ENCODE measurements around the gene YJU2.
"Not testable (repeated sequence)": the region's sequence is repeated elsewhere in the genome, so short reads cannot be mapped to it uniquely, and the experiment has no call there.

The YJU2 gene

DNA sequence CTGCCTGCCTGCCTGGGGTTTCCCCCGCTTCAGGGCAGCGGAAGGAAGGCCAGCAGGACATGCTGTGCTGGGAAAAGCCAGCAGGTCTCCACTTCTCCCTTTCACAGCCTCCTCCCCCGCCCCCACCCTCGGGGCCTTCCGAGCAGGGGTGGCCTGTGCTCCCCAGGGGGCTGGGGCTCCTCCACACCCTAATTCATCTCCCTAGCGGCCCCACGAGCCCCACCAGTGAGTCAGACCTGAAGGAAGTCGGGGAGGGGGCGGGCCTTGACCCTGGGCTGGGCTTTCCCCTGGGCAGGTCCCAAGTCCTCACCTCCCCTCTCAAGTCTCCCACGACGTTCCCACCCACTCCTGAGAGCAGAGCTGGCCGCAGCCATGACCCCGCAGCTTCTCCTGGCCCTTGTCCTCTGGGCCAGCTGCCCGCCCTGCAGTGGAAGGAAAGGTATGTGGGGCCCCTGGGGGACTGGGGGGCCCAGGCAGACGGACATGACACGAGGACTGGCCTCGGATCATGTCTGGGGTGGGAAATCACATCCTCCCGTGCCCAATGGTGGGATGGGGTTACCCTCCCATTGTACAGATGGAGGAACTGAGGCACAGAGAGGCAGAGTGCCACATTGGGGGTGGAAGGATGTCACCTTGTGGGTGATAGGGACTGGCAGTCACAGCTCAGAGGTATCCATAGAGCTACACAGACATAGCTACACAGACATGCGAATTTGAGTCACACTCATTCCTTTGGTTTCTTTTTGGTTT is 17.5 kb upstream of the YJU2 start, which contains the start of gene EBI3:
TSS of gene EBI3 (plus strand) at position 345 of the 753 bp plus-strand sequence. CDS start at position 373, 28 bp downstream.
- peak; percentile 17 to 37 for DNase-seq

DNA sequence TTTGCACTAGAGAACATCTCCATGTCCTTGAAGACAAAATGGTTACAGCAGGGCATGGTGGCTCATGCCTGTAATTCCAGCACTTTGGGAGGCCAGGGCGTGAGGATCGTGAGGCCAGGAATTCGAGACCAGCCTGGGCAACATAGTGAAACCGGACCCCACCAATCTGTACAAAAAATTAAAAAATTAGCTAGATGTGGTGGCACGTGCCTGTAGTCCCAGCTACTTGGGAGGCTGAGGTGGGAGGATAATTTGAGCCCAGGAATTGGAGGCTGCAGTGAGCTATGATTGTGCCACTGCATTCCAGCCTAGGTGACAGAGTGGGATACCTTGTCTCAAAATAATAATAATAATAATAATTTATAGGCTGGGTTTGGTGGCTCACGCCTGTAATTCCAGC is 16.6 kb upstream of the YJU2 start:
- DNase-seq: not testable (repeated sequence)

DNA sequence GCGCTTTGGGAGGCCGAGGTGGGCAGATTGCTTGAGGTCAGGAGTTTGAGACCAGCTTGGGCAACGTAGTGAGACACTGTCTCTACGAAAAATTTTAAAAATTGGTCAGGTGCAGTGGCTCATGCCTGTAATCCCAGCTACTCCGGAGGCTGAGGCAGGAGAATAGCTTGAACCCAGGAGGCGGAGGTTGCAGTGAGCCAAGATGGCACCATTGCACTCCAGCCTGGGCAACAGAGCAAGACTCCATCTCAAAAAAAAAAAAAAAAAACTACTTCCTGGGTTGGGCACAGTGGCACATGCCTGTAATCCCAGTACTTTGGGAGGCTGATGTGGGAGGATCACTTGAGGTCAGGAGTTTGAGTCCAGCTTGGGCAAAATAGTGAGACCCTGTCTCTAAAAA is 15.4 kb upstream of the YJU2 start:
- not testable (repeated sequence) for DNase-seq

DNA sequence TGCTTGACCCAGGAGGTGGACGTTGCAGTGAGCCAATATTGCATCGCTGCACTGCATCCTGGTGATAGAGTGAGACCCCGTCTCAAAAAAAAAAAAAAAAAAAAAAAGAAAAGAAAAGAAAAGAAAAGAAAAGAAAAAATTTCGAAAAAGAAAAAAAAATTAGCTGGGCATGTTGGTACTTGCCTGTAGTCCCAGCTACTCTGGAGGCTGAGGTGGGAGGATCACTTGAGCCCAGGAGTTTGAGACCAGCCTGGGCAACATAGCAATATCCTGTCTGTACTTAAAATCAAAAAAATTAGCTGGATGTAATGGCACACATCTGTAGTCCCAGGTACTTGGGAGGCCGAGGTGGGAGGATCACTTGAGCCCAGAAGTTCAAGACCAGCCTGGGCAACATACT is 14.7 kb upstream of the YJU2 start:
- DNase-seq: not testable (repeated sequence)

DNA sequence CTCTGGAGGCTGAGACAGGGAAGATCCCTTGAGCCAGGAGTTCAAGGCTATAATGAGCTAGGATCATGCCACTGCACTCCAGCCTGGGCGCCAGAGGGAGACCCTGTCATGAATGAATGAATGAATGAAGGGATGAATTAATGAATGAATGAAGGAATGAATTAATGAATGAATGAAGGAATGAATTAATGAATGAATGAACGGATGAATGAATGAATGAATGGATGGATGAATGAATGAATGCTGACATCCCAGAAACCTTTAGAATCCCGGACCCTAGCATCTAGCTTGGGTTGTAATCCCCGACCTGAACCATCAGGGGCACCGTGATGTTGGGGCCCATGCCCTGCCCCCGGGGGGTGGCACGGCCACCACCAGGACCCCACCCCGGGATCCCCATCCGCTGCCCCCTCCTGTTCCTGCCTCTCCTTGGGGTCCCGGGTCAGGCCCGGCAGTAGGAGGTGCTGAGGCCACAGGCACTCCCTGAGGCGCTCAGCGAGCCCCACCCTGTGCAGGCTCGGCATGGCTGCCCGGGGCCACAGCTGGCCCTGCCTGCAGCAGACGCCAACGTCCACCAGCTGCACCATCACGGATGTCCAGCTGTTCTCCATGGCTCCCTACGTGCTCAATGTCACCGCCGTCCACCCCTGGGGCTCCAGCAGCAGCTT is 14.1 kb upstream of the YJU2 start:
- DNase-seq: no peak

DNA sequence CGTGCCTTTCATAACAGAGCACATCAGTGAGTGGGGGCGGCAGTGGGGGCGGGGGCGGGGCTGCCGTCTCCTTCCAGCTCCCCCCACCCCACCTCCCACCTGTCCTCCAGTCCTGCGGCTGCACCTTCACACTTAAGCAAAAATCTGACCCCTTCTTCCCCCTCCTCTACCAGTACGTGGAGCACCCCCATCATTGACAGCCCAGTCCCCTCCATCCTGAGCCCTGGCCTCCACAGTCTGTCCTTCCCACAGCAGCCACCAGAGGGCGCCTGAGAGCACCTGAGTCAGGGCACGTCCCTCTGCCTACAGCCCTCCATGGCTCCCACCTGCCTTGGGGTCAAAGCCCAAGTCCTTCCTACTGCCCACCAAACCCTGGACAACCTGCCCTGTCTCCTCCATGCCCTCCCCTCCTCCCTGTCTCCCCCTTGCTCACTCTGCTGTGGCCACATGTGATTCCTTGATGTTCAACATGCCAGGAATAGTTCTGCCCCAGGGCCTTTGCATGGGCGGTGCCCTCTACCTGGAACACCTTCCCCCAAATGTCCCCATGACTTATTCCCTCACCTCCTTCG is 13.5 kb upstream of the YJU2 start:
- DNase-seq: peak; percentile 10 to 27

DNA sequence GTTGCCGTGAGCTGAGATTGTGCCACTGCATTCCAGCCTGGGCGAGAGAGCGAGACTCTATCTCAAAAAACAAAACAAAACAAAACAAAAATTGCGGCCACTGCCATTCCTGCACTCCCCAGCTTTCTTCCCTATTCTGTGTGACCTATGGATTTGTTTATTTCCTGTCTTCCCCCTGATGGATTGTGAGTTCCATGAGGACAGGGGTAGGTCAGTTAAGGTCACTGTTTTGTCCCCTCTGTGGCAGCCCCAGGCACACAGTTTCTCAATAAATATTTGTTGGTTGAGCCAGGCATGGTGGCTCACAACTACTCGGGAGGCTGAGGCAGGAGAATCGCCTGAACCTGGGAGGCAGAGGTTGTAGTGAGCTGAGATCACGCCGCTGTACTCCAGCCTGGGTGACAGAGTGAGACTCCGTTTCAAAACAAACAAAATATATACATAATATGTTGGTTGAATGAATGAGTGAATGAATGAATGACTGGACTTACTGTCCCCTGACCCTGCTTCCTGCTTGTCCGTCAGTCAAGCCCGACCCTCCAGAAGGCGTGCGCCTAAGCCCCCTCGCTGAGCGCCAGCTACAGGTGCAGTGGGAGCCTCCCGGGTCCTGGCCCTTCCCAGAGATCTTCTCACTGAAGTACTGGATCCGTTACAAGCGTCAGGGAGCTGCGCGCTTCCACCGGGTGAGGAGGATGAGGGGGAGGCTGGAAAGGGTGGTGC is 12.6 kb upstream of the YJU2 start:
- no peak for DNase-seq

DNA sequence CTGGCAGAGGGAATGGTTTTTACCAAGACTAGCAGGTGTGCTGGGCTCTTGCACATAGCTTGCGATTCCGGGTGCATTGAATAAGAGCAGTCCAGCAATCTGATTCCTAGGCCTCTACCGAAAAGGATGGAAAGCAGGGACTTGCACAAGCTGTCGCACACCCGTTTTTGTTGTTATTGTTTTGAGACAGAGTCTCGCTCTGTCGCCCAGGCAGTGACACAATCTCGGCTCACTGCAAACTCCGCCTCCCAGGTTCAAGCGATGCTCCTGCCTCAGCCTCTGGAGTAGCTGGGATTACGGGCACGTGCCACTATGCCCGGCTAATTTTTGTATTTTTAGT is 12.0 kb upstream of the YJU2 start:
- DNase-seq: no peak

DNA sequence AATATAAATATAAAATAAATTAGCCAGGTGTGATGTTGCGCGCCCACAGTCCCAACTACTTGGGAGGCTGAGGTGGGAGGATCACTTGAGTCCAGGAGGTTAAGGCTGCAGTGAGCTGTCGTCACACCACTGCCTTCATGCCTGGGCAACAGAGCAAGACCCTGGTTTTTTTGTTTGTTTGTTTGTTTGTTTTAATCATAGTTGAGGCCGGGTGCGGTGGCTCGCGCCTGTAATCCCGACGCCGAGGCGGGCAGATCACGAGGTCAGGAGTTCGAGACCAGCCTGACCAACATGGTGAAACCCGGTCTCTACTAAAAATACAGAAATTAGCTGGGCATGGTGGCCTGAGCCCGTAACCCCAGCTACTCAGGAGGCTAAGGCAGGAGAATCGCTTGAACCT is 9.4 kb upstream of the YJU2 start:
- not testable (repeated sequence) for DNase-seq

DNA sequence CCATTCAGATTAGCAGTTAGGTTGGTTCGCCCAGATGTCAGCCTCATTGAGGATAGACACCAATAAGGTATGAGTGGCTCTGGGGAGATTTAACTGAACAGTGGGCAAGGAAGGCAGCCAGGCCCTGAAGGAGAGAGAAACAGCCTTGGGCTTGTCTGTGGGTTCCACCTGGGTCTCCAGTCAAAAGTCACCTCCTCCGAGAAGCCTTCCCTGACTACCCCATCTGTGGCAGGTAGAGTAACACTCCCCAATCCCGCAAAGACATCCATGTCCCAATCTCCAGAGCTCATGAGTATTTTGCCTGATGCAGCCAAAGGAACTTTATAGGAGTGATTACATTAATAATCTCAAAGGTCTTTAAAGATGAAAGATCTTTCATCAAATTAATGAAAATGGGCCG is 8.0 kb upstream of the YJU2 start:
- no peak for DNase-seq

DNA sequence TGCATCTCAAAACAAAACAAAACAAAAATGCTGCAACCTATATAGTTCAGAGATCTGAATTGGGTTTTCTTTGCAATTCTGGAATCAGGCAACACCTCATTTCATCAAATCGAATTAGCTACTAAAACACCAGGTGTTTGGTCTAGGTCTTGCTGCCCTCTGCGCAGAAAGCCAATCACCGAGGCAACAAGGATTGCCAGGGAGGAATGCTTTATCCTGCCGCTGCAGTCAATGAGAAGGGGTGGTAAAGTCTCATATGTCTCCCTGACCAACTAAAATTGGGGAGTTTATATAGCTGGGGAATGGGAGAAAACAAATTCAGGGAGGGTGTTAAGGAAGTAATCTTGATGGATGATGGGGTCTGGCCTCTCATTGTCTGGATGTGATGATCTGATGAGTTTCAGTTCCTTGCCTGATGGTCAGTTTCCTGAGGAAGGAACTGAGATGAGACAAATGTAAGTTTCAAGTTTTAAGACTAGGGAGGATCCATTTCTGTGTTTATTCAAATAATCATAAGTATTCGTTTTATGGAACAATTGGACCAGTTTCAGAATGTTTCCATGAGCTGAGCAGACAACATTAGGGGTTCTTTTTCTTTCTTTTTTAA is 5.0 kb upstream of the YJU2 start:
- DNase-seq: no peak

DNA sequence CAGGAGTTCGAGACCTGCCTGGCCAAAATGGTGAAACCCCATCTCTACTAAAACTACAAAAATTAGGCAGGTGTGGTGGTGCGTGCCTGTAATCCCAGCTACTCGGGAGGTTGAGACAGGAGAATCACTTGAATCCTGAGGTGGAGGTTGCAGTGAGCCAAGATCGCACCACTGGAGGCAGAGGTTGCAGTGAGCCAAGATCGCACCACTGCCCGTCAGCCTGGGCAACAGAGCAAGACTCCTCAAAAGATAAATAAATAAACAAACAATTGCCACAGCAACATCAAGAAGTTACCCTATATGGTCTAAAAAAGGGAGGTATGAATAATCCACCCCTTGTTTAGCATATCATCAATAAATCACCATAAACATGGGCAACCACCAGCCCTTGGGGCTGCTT is 942 bp upstream of the YJU2 start:
- DNase-seq: not testable (repeated sequence)

DNA sequence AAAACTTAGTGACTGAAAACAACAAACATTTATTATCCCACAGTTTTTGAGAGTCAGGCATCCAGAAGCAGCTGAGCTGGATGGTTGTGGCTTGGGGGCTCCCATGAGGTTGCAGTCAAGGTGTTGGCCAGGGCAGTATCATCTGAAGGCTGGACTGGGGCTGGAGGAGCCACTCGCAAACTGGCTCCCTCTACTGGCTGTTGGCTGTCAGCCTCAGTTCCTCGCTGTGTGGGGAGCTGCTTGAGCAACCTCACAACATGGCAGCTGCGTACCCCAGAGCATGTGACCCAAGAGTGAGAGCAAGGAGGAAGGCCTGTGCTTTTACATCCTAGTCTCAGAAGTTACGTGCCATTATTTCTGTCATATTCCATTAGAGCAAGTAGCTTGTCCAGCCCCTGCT is 9.7 kb downstream of the YJU2 start:
- no peak for DNase-seq

DNA sequence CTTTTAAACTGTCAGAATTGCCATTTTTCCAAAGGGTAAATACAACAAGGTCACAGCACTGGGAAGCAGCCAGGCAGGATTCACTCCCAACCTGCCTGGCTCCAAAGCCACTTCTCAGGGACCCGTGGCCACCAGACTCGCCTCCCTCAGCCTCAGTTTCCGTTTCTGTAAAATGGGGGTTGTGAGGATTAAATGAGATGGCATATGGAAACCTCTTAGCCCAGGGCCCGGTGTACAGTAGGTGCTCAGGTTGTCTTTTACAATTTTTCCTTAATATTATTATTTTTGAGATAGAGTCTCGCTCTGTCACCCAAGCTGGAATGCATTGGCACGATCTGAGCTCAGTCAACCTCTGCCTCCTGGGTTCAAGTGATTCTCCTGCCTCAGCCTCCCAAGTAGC is 10.1 kb downstream of the YJU2 start:
- no peak for DNase-seq

DNA sequence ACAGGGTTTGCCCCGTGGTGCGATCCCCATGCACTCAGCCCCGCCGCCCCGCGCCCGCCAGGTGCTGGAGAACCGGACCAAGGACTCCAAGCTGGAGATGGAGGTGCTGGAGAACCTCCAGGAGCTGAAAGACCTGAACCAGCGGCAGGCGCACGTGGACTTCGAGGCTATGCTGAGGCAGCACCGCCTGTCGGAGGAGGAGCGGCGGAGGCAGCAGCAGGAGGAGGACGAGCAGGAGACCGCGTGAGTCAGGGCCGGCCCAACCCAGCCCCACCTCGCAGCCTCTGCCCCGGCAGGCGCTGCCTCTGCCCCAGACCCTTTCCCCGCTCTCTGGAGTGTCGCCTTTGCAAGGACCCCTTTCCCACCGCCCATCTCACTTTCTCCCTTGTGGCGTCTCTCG is 11.3 kb downstream of the YJU2 start:
- no peak for DNase-seq

DNA sequence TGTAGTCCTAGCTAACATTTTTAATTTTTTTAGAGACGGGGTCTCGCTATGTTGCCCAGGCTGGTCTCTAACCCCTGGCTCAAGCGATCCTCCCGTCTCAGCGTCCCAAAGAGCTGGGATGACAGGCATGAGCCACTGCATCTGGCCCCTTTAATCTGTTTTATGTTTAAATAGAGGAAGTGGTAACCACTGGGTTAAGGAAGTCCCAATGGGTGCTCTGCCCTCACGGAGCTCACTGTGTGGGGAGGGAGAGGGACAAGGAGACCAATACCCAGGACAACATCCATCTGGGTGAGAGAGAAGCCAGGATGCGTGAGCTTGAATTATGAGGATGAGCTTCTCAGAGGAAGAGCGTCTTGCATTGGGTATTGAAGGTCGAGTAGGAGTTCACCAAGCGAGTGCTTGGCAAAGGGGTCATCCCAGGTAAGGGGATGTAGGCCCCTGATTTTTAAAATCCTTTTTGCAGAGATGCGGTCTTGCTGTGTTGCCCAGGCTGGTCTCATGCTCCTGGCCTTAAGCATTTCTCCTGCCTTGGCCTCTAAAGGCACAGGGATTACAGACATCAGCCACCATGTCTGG is 13.8 kb downstream of the YJU2 start:
- no peak for DNase-seq

DNA sequence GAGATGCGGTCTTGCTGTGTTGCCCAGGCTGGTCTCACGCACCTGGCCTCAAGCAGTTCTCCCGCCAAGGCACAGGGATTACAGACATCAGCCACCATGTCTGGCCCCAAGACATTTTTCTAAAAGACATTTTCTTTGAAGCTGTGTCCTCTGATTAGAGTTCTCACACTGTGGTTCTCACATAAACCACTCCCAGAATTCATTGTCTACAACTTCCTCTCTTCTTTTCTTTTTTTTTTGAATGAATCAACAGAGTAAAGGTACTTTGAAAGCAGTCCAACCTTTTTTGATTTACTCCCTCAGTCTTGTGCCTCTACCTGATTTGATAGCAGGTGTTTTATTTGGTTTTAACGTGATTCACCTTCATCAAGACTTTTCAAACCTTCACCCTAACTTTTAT is 17.9 kb downstream of the YJU2 start:
- DNase-seq: no peak

DNA sequence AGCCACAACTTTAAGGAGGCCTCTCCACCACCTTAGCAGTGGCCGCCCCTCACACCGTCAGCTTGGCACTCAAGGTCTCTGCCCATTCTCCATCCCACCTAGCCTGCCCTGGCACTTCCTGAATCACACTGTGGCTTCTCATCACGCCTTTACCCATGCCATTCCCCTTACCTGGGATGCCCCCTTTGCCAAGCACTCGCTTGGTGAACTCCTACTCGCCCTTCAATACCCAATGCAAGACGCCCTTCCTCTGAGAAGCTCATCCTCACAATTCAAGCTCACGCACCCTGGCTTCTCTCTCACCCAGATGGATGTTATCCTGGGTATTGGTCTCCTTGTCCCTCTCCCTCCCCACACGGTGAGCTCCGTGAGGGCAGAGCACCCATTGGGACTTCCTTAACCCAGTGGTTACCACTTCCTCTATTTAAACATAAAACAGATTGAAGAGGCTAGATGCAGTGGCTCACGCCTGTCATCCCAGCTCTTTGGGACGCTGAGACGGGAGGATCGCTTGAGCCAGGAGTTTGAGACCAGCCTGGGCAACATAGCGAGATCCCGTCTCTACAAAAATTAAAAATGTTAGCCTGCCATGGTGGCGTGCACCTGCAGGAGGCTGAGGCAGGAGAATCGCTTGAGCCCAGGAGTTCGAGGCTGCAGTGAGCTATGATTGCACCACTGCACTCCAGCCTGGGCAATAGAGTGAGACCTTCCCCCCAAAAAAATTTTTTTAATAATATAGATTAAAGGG is 19.5 kb downstream of the YJU2 start:
- DNase-seq: no peak

DNA sequence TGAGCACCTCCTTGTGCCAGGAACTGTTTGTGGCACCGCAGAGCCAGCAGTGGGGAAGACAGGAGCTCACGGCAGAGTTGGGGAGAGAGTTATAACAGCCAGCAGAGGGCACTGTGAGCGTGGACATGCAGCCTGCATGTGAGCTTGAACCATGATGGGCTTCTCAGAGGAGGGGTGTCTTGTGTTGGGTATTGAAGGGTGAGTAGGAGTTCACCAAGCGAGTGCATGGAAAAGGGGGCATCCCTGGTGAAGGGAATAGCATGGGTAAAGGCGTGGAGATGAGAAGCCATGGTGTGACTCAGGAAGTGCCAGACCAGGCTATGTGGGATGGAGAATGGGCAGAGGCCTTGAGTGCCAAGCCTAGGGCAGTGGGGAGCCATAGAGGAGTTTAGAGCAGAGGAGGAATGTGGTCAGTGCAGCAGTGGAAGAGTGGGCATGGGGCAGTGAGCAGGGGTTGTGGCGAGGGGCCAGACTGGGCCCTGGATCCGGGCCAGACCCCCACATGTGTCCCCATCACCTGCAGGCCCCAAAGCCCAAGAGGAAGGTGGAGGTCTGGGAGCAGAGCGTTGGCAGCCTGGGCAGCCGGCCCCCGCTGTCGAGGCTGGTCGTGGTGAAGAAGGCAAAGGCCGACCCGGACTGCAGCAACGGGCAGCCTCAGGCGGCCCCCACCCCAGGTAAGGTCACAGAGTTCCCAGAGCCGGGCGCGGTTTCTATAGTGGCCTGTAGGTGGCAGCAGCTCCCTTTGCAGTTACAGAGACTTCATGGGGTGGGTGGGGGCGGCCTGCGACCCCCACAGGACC is 20.4 kb downstream of the YJU2 start:
- DNase-seq: no peak

DNA sequence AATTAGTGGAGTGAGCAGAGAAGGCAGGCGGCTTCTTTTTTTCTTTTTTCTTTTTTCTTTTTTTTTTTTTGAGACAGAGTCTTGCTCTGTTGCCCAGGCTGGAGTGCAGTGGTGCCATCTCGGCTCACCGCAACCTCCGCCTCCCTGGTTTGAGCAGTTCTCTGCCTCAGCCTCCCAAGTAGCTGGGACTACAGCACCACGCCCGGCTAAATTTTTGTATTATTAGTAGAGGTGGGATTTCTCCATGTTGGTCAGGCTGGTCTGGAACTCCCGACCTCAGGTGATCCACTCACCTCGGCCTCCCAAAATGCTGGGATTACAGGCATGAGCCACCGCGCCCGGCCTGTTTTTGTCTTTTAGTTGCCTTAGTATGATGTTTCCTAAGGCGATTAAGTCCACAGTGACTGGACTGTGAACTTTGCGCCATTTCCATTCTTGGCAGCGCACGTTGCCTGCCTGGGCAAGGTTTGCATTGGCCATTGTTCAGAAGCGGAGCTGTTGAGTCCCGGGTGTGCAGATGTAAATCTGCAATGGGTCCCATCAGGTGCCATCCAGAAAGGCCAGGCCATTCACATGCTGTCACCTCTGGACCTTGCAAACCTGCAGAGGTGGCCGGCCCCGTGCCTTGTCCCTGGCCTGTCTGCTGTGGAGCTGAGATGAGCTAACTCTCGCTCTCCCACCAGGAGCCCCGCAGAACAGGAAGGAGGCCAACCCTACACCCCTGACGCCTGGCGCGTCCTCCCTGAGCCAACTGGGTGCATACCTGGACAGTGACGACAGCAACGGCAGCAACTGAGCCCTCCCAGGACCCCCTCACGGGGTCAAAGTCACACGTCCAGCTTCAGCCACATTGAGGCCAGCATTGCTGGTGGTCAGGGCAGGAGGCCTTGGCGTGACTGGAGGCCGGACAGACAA is 21.3 kb downstream of the YJU2 start:
- DNase-seq: no peak

All from bone marrow (tissue), 2 donors.